Caki2 (cell line): ENCODE measurements around the gene FNDC3B. TPM values are rescaled to one million over a fixed set of nuclear protein-coding genes. Genes with fewer than 3 reads are reported as not detected.

Experiments
- DNase-seq: peaks from one replicate; pipeline ENCODE4 v3.0.0-alpha.2; 2015; ENCODE audit warnings: low read depth
- in situ Hi-C: cut with HindIII; loops from 2 replicates; pipeline ENCODE4 v1.10.0; 2016; ENCODE audit warnings: low sequenced_read_pairs, low pct_unique_long_range_greater_than_20kb, mixed read lengths
- total RNA-seq: library from RNA; depleted of rRNA; stranded (reverse); fragments of >200 nt; shearing (Covaris generic); gene quantifications from 2 replicates; pipeline ENCODE4 v1.2.3, GENCODE V29; 2014; ENCODE audit warnings: low replicate concordance

Gene FNDC3B
- total RNA-seq, 1 experiment from 2014 or later, result 77.7 TPM

- no peak for DNase-seq
- in situ Hi-C loops, result no loop called here
Observed at GRCh38 chr3:172262991-172263608, 223.7 kb downstream of the FNDC3B start.

GRCh38 chr3:172263781-172264486, 224.6 kb downstream of the FNDC3B start:
- in situ Hi-C loops, result no loop called here
- no peak for DNase-seq

- in situ Hi-C loops, result no loop called here
- no peak for DNase-seq
Observed at GRCh38 chr3:172266103-172266502, 226.7 kb downstream of the FNDC3B start.

GRCh38 chr3:172268425-172268824, 229.0 kb downstream of the FNDC3B start:
- DNase-seq, result no peak
- in situ Hi-C loops, result no loop called here

GRCh38 chr3:172268868-172269267, 229.5 kb downstream of the FNDC3B start:
- no peak for DNase-seq
- in situ Hi-C loops, result no loop called here

GRCh38 chr3:172270557-172271166, 231.3 kb downstream of the FNDC3B start:
- in situ Hi-C loops, result no loop called here
- DNase-seq, result no peak

- in situ Hi-C loops, result no loop called here
- DNase-seq, result no peak
Observed at GRCh38 chr3:172271386-172271976, 232.1 kb downstream of the FNDC3B start.

- in situ Hi-C loops, result no loop called here
- DNase-seq, result no peak
Observed at GRCh38 chr3:172272698-172273097, 233.3 kb downstream of the FNDC3B start.

- in situ Hi-C loops, result no loop called here
- no peak for DNase-seq
Observed at GRCh38 chr3:172273378-172273777, 234.0 kb downstream of the FNDC3B start.

GRCh38 chr3:172274906-172275305, 235.5 kb downstream of the FNDC3B start:
- DNase-seq, result no peak
- in situ Hi-C loops, result no loop called here

GRCh38 chr3:172275586-172275985, 236.2 kb downstream of the FNDC3B start:
- in situ Hi-C loops, result no loop called here

GRCh38 chr3:172276103-172276502, 236.7 kb downstream of the FNDC3B start:
- in situ Hi-C loops, result no loop called here
- DNase-seq, result no peak

More at GRCh38 chr3:172275586-172275985, 236.2 kb downstream of the FNDC3B start:
- DNase-seq, result no peak

- no peak for DNase-seq
- in situ Hi-C loops, result no loop called here
Observed at GRCh38 chr3:172277151-172277652, 237.8 kb downstream of the FNDC3B start.

- no peak for DNase-seq
- in situ Hi-C loops, result no loop called here
Observed at GRCh38 chr3:172279191-172279640, 239.8 kb downstream of the FNDC3B start.

- DNase-seq, result no peak
- in situ Hi-C loops, result no loop called here
Observed at GRCh38 chr3:172279974-172280373, 240.6 kb downstream of the FNDC3B start.

GRCh38 chr3:172280406-172281051, 241.2 kb downstream of the FNDC3B start:
- DNase-seq, result peak; percentile 32
- in situ Hi-C loops, result no loop called here

GRCh38 chr3:172281884-172282283, 242.5 kb downstream of the FNDC3B start:
- no peak for DNase-seq
- in situ Hi-C loops, result no loop called here

- in situ Hi-C loops, result no loop called here
- DNase-seq, result no peak
Observed at GRCh38 chr3:172282850-172283249, 243.5 kb downstream of the FNDC3B start.
